CD4-positive, alpha-beta T cell (primary cell): ENCODE measurements around the gene MATN1. TPM values are rescaled to one million over a fixed set of nuclear protein-coding genes. Genes with fewer than 3 reads are reported as not detected.

Source experiments
- ATAC-seq: fragments of 200-7000 bp; cut with Tn5 transposase; one replicate; pipeline ENCODE4 v1.10.0; 2022; ENCODE audit warnings: mild to moderate bottlenecking; ENCODE audit not compliant: poor library complexity
- CTCF ChIA-PET: fragments of 350-600 bp; sonication (Branson Sonifier 250); formaldehyde crosslinking; loops from one replicate; lab custom pipeline; 2021; ENCODE audit warnings: antibody characterized with exemption, inconsistent platforms; lab: Charles Lee
- POLR2A ChIA-PET: fragments of 350-600 bp; sonication (Branson Sonifier 250); formaldehyde crosslinking; loops from one replicate; lab custom pipeline; 2021; ENCODE audit warnings: antibody characterized with exemption, inconsistent platforms; lab: Charles Lee
- DNase-seq, 14 experiments: peaks; one replicate each; pipeline ENCODE4 v3.0.0-alpha.2; 2013 to 2020; ENCODE audit warnings: mixed read lengths in 2 of 14
- H3K27ac ChIP-seq, 2 donors: one replicate each; pipeline versions ENCODE4 v1.5.1 to v1.7.0; 2013; ENCODE audit warnings: low read length in 2 of 2, low read depth in 1 of 2, mild to moderate bottlenecking in 1 of 2
- H3K27me3 ChIP-seq, 2 experiments: 1 replicate in 1 of 2; 2 replicates in 1 of 2; pipeline versions ENCODE4 v1.6.1 to v1.7.0; 2013; ENCODE audit warnings: low read length in 2 of 2, control low read depth in 1 of 2, mild to moderate bottlenecking in 1 of 2, moderate library complexity in 1 of 2; ENCODE audit not compliant: insufficient read depth in 2 of 2, control insufficient read depth in 1 of 2
- H3K36me3 ChIP-seq: one replicate; pipeline ENCODE4 v1.6.1; 2013; ENCODE audit warnings: low read length, control low read depth; ENCODE audit not compliant: insufficient read depth
- H3K4me1 ChIP-seq: one replicate; pipeline ENCODE4 v1.6.1; 2013; ENCODE audit warnings: low read length, control low read depth; ENCODE audit not compliant: insufficient read depth
- H3K4me3 ChIP-seq: one replicate; pipeline ENCODE4 v1.5.1; 2013; ENCODE audit warnings: mild to moderate bottlenecking, low read length, moderate library complexity
- H3K9me3 ChIP-seq, 2 experiments: 1 replicate in 1 of 2; 2 replicates in 1 of 2; pipeline versions ENCODE4 v1.6.1 to v1.7.0; 2013; ENCODE audit warnings: low read length in 2 of 2, mild to moderate bottlenecking in 2 of 2, control low read depth in 1 of 2, moderate library complexity in 1 of 2; ENCODE audit not compliant: control insufficient read depth in 1 of 2, insufficient read depth in 1 of 2
- H3K27ac Mint-ChIP-seq: one replicate; pipeline ENCODE4 v1.8.0; 2020; ENCODE audit warnings: mixed read lengths
- H3K27me3 Mint-ChIP-seq: one replicate; pipeline ENCODE4 v1.8.0; 2021; ENCODE audit warnings: mixed read lengths
- H3K36me3 Mint-ChIP-seq: one replicate; pipeline ENCODE4 v1.8.0; 2021; ENCODE audit warnings: low read depth, mixed read lengths
- H3K4me1 Mint-ChIP-seq: one replicate; pipeline ENCODE4 v1.8.0; 2021; ENCODE audit warnings: low read depth, mixed read lengths
- H3K4me3 Mint-ChIP-seq: one replicate; pipeline ENCODE4 v1.8.0; 2020; ENCODE audit warnings: mild to moderate bottlenecking, mixed read lengths
- H3K9me3 Mint-ChIP-seq: one replicate; pipeline ENCODE4 v1.8.0; 2020; ENCODE audit warnings: mixed read lengths
- intact Hi-C, 2 experiments: fragments of 100-400 bp; cut with DNase I in 1 of 2; cut with micrococcal nuclease in 1 of 2; formaldehyde crosslinking; loops; one replicate each; pipeline versions ENCODE4 v1.15.1 to v1.9.0; 2023 to 2025; cut with DNase I, micrococcal nuclease
- total RNA-seq, 174 experiments: library from RNA in 2 of 174; stranded (reverse) in 2 of 174; gene quantifications; one replicate each; pipeline ENCODE4 v1.2.3 and lab custom pipeline; 2021 to 2026
- TF ChIP-seq, protein P1 (sequence below): fragments of 200-600 bp; IDR thresholded peaks from one replicate; pipeline ENCODE4 v1.8.0; 2022; ENCODE audit warnings: antibody characterized with exemption, mild to moderate bottlenecking

Gene MATN1
- total RNA-seq, 2 experiments from 2014 or later, result 2.5 to 2.7 TPM

DNA sequence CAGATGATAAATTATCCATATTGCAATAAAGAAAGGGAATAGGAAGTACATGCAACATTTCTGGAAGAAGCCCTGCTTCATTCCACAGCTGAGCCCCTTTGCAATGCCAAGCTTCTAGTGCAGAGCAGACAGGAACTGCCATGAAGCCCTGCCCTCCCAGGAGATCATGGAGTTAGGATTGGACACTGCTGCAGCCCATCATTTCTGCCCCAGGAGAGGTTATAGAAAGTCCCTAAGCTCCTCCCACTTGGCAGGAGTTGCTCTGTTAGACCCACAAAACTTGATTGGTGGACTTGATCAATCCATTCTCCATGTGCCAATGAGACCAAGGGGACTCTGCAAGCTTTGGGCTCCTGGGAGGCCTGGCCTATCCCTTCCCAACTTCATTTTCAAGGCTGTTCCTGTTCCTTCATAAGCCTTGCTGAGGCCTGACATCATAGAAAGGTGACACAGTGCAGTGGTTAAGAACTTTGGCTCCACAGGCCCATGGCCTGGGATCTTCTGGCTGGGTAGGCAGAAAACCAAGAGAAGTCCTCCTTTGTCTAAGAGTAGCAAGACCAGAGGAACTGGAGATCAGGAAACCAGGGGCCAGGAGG, 35.5 kb upstream of the MATN1 start:
- H3K4me3 Mint-ChIP-seq, result peak overlapping the region; percentile 96
- TF ChIP-seq, protein P1, sequence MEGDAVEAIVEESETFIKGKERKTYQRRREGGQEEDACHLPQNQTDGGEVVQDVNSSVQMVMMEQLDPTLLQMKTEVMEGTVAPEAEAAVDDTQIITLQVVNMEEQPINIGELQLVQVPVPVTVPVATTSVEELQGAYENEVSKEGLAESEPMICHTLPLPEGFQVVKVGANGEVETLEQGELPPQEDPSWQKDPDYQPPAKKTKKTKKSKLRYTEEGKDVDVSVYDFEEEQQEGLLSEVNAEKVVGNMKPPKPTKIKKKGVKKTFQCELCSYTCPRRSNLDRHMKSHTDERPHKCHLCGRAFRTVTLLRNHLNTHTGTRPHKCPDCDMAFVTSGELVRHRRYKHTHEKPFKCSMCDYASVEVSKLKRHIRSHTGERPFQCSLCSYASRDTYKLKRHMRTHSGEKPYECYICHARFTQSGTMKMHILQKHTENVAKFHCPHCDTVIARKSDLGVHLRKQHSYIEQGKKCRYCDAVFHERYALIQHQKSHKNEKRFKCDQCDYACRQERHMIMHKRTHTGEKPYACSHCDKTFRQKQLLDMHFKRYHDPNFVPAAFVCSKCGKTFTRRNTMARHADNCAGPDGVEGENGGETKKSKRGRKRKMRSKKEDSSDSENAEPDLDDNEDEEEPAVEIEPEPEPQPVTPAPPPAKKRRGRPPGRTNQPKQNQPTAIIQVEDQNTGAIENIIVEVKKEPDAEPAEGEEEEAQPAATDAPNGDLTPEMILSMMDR, result no peak
- peaks cover 94% of the 10 kb centered on the region for H3K4me1 Mint-ChIP-seq
- H3K36me3 Mint-ChIP-seq, result peaks cover 36% of the 10 kb centered on the region
- intact Hi-C loops, result no loop called here
- peak overlapping the region; percentile 96 for H3K27ac Mint-ChIP-seq
- H3K27ac ChIP-seq, result peak overlapping the region; percentile 59 to 97
- no peaks in the 10 kb centered on the region for H3K9me3 ChIP-seq
- ChIA-PET POLR2A (interaction anchor here (1.4 to 13.4 kb wide), 7 partner anchors 12 to 39 kb away, joined by 3 to 457 read pairs (median 11); no protein-coding TSS in a partner anchor), CTCF (interaction anchor here (4.4 to 6.8 kb wide), 3 partner anchors 15 to 40 kb away, joined by 20 to 47 read pairs (median 43); no protein-coding TSS in a partner anchor)
- H3K4me1 ChIP-seq, result peaks cover 90% of the 10 kb centered on the region
- no peak for ATAC-seq
- H3K4me3 ChIP-seq, result no peak overlapping the region
- H3K27me3 Mint-ChIP-seq, result no peaks in the 10 kb centered on the region
- H3K9me3 Mint-ChIP-seq, result no peaks in the 10 kb centered on the region
- no peak for DNase-seq
- H3K27me3 ChIP-seq, result no peaks in the 10 kb centered on the region
- H3K36me3 ChIP-seq, result peaks cover 9% of the 10 kb centered on the region

DNA sequence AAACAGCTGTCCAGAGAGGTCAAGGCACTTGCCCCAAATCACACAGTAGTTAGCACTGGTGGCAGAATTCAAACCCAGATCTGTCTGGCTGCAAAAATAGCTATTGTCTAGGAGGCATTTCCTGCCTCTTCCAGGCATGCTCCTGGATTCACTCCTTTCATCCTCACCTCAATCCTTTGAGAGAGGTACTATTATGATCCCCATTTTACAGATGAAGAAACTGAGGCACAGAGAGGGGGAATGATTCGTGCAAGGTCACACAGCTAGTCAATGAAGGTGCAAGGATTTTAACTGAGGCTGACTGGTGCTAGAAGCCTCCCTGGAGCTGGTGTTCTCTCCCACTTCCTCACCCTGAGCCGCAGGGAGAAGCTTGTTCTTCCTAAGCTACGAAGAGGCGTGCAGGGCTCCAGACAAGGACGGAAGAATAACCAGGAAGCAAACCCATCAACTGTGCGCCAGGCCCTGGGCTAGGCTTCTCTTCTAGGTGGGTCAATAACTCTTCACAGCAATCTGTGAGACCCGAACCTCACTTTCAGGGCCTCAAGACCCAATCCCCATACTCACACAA, 34.8 kb upstream of the MATN1 start:
- no peaks in the 10 kb centered on the region for H3K9me3 Mint-ChIP-seq
- intact Hi-C loops, result no loop called here

More for the DNA sequence above, 34.8 kb upstream of the MATN1 start:
- ChIA-PET POLR2A (interaction anchor here (0.7 to 13.4 kb wide), 10 partner anchors 8 to 38 kb away, joined by 3 to 457 read pairs (median 7); no protein-coding TSS in a partner anchor), CTCF (interaction anchor here (4.4 to 6.8 kb wide), 4 partner anchors 15 to 38 kb away, joined by 29 to 47 read pairs (median 39); no protein-coding TSS in a partner anchor)
- no peaks in the 10 kb centered on the region for H3K27me3 Mint-ChIP-seq
- no peaks in the 10 kb centered on the region for H3K27me3 ChIP-seq
- H3K9me3 ChIP-seq, result no peaks in the 10 kb centered on the region
- H3K4me3 Mint-ChIP-seq, result peak overlapping the region; percentile 96
- TF ChIP-seq, protein P1, result no peak
- H3K36me3 ChIP-seq, result peaks cover 11% of the 10 kb centered on the region
- peak overlapping the region; percentile 96 for H3K27ac Mint-ChIP-seq
- peak overlapping the region; percentile 99 for H3K4me3 ChIP-seq
- DNase-seq, result no peak
- H3K4me1 ChIP-seq, result peaks cover 91% of the 10 kb centered on the region
- H3K36me3 Mint-ChIP-seq, result peaks cover 42% of the 10 kb centered on the region
- H3K27ac ChIP-seq, result peak overlapping the region; percentile 95 to 97
- no peak for ATAC-seq
- H3K4me1 Mint-ChIP-seq, result peaks cover 98% of the 10 kb centered on the region
